Measurements from ENCODE around the gene PPP1R13L. TPM values are rescaled to one million over a fixed set of nuclear protein-coding genes. Genes with fewer than 3 reads are reported as not detected.
"Not testable (repeated sequence)": the region's sequence is repeated elsewhere in the genome, so short reads cannot be mapped to it uniquely, and the experiment has no call there.

The PPP1R13L gene
- total RNA-seq, 1 donor from 2014 or later = 8.2 TPM

DNA sequence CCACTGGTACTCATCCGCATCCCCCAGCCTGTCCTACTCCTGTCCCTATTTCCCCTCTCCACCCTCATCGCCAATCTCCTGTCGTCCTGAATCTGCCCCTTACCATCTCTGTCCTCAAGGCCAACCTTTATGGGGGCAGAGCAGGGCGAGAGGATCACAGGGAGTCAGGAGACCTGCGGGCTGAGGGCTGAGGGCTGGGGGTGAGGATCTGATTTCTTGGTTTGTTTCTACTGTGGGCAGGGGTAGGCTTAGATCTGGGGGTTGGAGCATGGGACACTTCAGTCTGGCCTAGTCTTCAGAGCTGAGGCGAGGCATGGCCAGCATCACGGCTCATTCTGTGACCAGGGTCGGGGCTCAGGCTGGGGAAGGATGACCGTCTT lies 35.4 kb upstream of the PPP1R13L start:
- no peak for DNase-seq (ENCODE audit: low read depth, low spot score)
- Mint-ChIP-seq H3K27me3 (ENCODE audit: low read depth) (no peaks in the 10 kb centered on the region), H3K4me1 (peaks cover 37% of the 10 kb centered on the region), H3K27ac (ENCODE audit: unreplicated experiment) (no peak overlapping the region), H3K36me3 (ENCODE audit: low read depth) (no peaks in the 10 kb centered on the region), H3K4me3 (peak overlapping the region; percentile 88), H3K9me3 (no peaks in the 10 kb centered on the region)
- TF ChIP-seq, protein P1, sequence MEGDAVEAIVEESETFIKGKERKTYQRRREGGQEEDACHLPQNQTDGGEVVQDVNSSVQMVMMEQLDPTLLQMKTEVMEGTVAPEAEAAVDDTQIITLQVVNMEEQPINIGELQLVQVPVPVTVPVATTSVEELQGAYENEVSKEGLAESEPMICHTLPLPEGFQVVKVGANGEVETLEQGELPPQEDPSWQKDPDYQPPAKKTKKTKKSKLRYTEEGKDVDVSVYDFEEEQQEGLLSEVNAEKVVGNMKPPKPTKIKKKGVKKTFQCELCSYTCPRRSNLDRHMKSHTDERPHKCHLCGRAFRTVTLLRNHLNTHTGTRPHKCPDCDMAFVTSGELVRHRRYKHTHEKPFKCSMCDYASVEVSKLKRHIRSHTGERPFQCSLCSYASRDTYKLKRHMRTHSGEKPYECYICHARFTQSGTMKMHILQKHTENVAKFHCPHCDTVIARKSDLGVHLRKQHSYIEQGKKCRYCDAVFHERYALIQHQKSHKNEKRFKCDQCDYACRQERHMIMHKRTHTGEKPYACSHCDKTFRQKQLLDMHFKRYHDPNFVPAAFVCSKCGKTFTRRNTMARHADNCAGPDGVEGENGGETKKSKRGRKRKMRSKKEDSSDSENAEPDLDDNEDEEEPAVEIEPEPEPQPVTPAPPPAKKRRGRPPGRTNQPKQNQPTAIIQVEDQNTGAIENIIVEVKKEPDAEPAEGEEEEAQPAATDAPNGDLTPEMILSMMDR (conservative IDR thresholded peaks at IDR 0.05) = no peak

DNA sequence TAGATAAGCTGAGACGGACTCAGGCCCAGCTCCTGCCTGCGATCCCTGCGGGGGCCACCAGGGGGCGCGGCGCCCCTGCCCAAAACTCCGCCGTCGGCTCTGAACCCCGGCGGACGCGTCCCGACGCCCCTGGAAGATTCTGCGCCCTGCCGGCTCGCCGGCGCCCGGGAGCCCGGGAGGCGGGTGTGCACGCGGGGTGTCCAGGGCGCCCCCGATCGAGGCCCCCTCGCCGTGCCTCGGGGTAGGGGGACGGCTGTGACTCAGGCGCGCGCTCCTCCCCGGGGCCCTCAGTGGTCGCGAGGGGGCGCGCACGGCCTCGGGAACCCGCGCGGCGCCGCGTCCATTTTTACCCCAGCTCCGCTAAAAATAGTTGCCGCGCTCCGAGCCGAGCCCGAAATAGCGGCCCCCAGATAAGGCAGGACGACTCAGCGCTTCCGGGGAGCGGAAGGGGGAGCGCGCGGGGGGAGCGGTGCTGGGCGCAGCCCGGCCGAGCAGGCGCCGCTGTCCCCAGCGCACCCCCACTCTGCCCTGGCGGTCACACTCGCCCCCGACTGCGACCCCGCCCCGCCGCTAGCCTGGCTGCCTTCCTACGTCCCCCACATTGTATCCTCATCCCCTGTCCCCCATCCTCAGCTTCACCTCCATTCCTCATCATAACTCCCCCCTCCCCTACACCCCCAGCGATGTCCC lies 34.8 kb upstream of the PPP1R13L start:
- Mint-ChIP-seq H3K27me3 (ENCODE audit: low read depth) (no peaks in the 10 kb centered on the region), H3K4me1 (peaks cover 33% of the 10 kb centered on the region), H3K36me3 (ENCODE audit: low read depth) (no peaks in the 10 kb centered on the region), H3K27ac (ENCODE audit: unreplicated experiment) (no peak overlapping the region), H3K9me3 (no peaks in the 10 kb centered on the region), H3K4me3 (peak overlapping the region; percentile 88)
- peak; percentile 81 for DNase-seq (ENCODE audit: low read depth, low spot score)
- TF ChIP-seq, protein P1 (conservative IDR thresholded peaks at IDR 0.05) = peak; percentile 100

DNA sequence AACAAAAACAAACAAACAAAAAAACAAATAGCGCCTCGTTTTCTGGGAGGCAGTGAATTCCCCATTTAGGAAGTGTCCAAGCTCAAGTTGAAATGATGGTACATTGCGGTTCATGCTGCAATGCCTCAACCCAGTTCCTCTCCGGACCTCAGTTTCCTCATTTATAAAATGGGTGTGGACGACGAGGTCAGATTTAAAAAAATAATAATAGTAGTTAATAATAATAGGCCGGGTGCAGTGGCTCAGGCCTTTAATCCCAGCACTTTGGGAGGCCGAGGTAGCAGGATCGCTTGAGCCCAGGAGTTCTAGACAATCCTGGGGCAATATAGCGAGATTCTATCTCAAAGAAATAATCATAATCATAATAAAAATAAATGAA lies 34.3 kb upstream of the PPP1R13L start:
- Mint-ChIP-seq H3K4me1 (peaks cover 28% of the 10 kb centered on the region), H3K27me3 (ENCODE audit: low read depth) (no peaks in the 10 kb centered on the region), H3K9me3 (no peaks in the 10 kb centered on the region), H3K4me3 (peak overlapping the region; percentile 66), H3K27ac (ENCODE audit: unreplicated experiment) (no peak overlapping the region), H3K36me3 (ENCODE audit: low read depth) (no peaks in the 10 kb centered on the region)
- DNase-seq (ENCODE audit: low read depth, low spot score) = no peak
- TF ChIP-seq, protein P1 (conservative IDR thresholded peaks at IDR 0.05) = no peak

DNA sequence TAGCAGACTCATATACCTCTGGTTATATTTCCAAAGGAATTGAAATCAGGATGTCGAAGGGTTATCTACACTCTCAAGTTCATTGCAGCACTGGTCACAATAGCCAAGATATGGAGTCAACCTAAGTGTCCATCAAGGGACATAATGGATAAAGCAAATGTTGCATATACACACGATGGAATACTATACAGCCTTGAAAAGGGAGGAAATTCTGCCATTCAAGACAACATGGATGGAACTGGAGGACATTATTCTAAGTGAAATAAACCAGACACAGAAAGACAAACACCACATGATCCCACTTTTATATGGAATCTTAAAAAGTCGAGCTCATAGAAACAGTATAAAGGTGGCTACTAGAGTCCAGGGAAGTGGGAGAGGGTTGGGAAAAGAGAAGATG lies 32.5 kb upstream of the PPP1R13L start:
- Mint-ChIP-seq H3K27ac (ENCODE audit: unreplicated experiment) (no peak overlapping the region), H3K4me3 (peak overlapping the region; percentile 49)

DNA sequence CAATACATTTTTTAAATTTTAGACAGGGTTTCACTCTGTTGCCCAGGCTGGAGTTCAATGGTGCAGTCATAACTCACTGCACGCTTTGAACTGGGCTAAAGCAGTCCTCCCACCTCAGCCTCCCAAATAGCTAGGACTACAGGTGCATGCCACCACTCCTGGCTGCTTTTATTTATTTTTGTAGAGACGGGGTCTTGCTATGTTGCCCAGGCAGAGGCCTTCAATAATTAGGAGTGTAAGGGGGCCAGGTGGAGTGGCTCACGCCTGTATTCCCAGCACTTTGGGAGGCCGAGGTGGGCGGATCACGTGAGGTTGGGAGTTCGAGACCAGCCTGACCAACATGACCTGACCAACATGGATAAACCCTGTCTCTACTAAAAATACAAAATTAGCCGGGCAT lies 27.7 kb upstream of the PPP1R13L start:
- not testable (repeated sequence) for H3K36me3 Mint-ChIP-seq (ENCODE audit: low read depth); H3K4me1 Mint-ChIP-seq; H3K4me3 Mint-ChIP-seq; H3K27ac Mint-ChIP-seq (ENCODE audit: unreplicated experiment); DNase-seq (ENCODE audit: low read depth, low spot score); H3K9me3 Mint-ChIP-seq
- H3K27me3 Mint-ChIP-seq (ENCODE audit: low read depth) = peaks cover 19% of the 10 kb centered on the region

More for the DNA sequence above, 32.5 kb upstream of the PPP1R13L start:
- Mint-ChIP-seq H3K36me3 (ENCODE audit: low read depth) (no peaks in the 10 kb centered on the region), H3K27me3 (ENCODE audit: low read depth) (no peaks in the 10 kb centered on the region), H3K4me1 (peaks cover 13% of the 10 kb centered on the region), H3K9me3 (no peaks in the 10 kb centered on the region)
- no peak for DNase-seq (ENCODE audit: low read depth, low spot score)
- TF ChIP-seq, protein P1 (conservative IDR thresholded peaks at IDR 0.05) = no peak

DNA sequence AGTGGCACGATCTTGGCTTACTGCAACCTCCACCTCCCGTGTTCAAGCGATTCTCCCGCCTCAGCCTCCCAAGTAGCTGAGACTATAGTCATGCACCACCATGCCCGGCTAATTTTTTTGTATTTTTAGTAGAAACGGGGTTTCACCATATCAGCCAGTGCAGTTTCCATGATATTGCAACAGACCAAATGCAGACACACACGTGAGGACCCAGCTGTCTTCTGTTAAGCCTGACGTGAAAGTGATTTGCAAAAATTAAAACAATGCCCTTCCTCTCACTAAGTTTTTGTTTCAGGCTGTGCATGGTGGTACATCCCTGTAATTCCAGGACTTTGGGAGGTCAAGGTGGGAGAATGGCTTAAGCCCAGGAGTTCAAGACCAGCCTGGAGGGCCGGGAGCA lies 26.1 kb upstream of the PPP1R13L start:
- DNase-seq (ENCODE audit: low read depth, low spot score); H3K27ac Mint-ChIP-seq (ENCODE audit: unreplicated experiment); H3K9me3 Mint-ChIP-seq; H3K4me1 Mint-ChIP-seq; H3K36me3 Mint-ChIP-seq (ENCODE audit: low read depth): not testable (repeated sequence)
- Mint-ChIP-seq H3K27me3 (ENCODE audit: low read depth) (peaks cover 20% of the 10 kb centered on the region), H3K4me3 (peak overlapping the region; percentile 23)

DNA sequence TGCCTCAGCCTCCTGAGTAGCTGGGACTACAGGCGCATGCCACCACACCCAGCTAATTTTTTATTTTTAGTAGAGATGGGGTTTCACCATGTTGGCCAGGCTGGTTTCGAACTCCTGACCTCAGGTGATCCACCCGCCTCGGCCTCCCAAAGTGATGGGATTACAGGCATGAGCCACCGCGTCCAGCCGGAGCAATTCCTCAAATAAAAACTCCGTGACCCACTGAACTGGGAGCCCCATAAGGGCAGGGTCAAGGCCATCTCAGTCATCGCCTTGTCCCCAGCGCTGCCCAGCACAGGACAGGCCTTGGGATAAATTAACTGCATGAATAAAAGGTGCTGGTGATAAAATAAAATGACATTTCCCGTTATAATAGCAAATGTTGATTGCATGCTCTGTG lies 25.0 kb upstream of the PPP1R13L start:
- H3K9me3 Mint-ChIP-seq; H3K36me3 Mint-ChIP-seq (ENCODE audit: low read depth); H3K27ac Mint-ChIP-seq (ENCODE audit: unreplicated experiment); DNase-seq (ENCODE audit: low read depth, low spot score): not testable (repeated sequence)
- H3K27me3 Mint-ChIP-seq (ENCODE audit: low read depth) = peaks cover 20% of the 10 kb centered on the region
- peaks cover 14% of the 10 kb centered on the region for H3K4me1 Mint-ChIP-seq
- H3K4me3 Mint-ChIP-seq = peak overlapping the region; percentile 27
